AG09309 (cell line): Measurements from ENCODE around the gene ILKAP.
A peak's percentile ranks its signal among the peaks of the same experiment; 100 is the strongest.
"Not testable (repeated sequence)": the region's sequence is repeated elsewhere in the genome, so short reads cannot be mapped to it uniquely, and the experiment has no call there.

Experiments used
- DNase-seq: peaks from one replicate; pipeline ENCODE4 v3.0.0-alpha.2; 2010; ENCODE audit warnings: low read depth
- H3K4me3 ChIP-seq: 2 replicates; pipeline ENCODE4 v1.5.1; 2011; ENCODE audit warnings: mild to moderate bottlenecking, low read depth, low read length, moderate library complexity; ENCODE audit not compliant: control insufficient read depth
- CTCF ChIP-seq: IDR thresholded peaks from 2 replicates; pipeline ENCODE4 v1.5.1; 2011; ENCODE audit warnings: mild to moderate bottlenecking, low read depth, low read length, inconsistent platforms; ENCODE audit not compliant: insufficient read depth, control insufficient read depth; ENCODE audit errors: missing control alignments

The ILKAP gene

GRCh38 chr2:238176613-238177012 lies 26.9 kb downstream of the ILKAP start:
- H3K4me3 ChIP-seq = no peak overlapping the region
- no peak for TF ChIP-seq CTCF
- peak; percentile 28 for DNase-seq

- DNase-seq = no peak
- H3K4me3 ChIP-seq = no peak overlapping the region
- no peak for TF ChIP-seq CTCF
Measured at GRCh38 chr2:238174701-238175100, 28.8 kb downstream of the ILKAP start.

- H3K4me3 ChIP-seq = no peak overlapping the region
- DNase-seq = no peak
- TF ChIP-seq CTCF = no peak
Measured at GRCh38 chr2:238174291-238174690, 29.2 kb downstream of the ILKAP start.

- peak; percentile 19 for TF ChIP-seq CTCF
- H3K4me3 ChIP-seq = no peak overlapping the region
- no peak for DNase-seq
Measured at GRCh38 chr2:238173692-238174091, 29.8 kb downstream of the ILKAP start.

- TF ChIP-seq CTCF = no peak
- DNase-seq = no peak
Measured at GRCh38 chr2:238172439-238172838, 31.1 kb downstream of the ILKAP start.

GRCh38 chr2:238171575-238172187 lies 31.8 kb downstream of the ILKAP start:
- TF ChIP-seq CTCF = no peak
- H3K4me3 ChIP-seq = no peak overlapping the region
- DNase-seq = no peak

More at GRCh38 chr2:238172439-238172838, 31.1 kb downstream of the ILKAP start:
- no peak overlapping the region for H3K4me3 ChIP-seq

- DNase-seq, H3K4me3 ChIP-seq: not testable (repeated sequence)
Measured at GRCh38 chr2:238171072-238171431, 32.4 kb downstream of the ILKAP start.
